OCI-LY1 (cell line): Measurements from ENCODE around the gene MYO1G.

Experiments used
- CTCF ChIP-seq: fragments of 200-600 bp; sonication (generic), shearing (Covaris generic); IDR thresholded peaks from 2 replicates; pipeline ENCODE4 v1.5.1; 2017; ENCODE audit warnings: mild to moderate bottlenecking, antibody characterized with exemption, low read length, moderate library complexity, mixed read lengths
- EZH2 ChIP-seq: fragments of 200-600 bp; sonication (generic), shearing (Covaris generic); IDR thresholded peaks from 2 replicates; pipeline ENCODE4 v1.8.0; 2017; ENCODE audit warnings: borderline replicate concordance, mixed run types, mild to moderate bottlenecking, antibody characterized with exemption, low read length, moderate library complexity, mixed read lengths

- TF ChIP-seq CTCF (no peak), EZH2 (no peak)
Observed at GRCh38 chr7:44963364-44964290, 15.2 kb downstream of the MYO1G start.
